GM12892 (cell line): ENCODE data around the gene LCN1.

Experiments used
- DNase-seq: peaks from one replicate; pipeline ENCODE4 v3.0.0; 2011; ENCODE audit not compliant: insufficient read length
- FAIRE-seq: peaks from 2 replicates; lab custom pipeline; 2011; peaks lifted over from hg19 to GRCh38; lab: Jason Lieb, UNC
- POLR2A ChIP-seq: IDR thresholded peaks from 2 replicates; pipeline ENCODE4 v1.6.1; 2011; ENCODE audit warnings: low read depth, low read length, control low read depth
- POLR2AphosphoS5 ChIP-seq: IDR thresholded peaks from 2 replicates; pipeline ENCODE4 v1.6.1; 2011; ENCODE audit warnings: low read depth, low read length, control low read depth
- TAF1 ChIP-seq: IDR thresholded peaks from 2 replicates; pipeline ENCODE4 v1.6.1; 2011; ENCODE audit warnings: low read depth, mild to moderate bottlenecking, control low read depth, low read length, borderline replicate concordance

The LCN1 gene

GRCh38 chr9:135573124-135573523 lies 51.9 kb downstream of the LCN1 start:
- DNase-seq, result no peak
- no peak for FAIRE-seq
- no peak for TF ChIP-seq POLR2A

DNA sequence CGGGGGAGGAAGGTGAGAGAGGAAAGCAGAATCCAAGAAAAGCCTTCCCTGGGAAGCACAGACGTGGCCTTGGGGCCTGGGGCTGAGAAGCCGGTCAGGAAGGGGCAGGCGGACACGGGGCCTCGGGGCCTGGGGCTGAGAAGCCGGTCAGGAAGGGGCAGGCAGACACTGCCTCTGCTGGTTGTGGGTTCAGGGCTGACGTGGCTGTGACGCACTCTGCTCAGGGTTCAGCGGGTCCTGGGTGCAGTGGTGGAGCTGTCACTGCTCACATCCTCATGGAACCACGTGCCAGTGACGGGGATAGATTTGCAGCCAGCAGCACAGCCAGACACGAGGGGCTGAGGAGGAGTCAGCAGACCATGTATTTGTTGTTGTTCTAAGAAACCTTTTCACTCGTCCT lies 53.1 kb downstream of the LCN1 start:
- DNase-seq, result no peak
- no peak for TF ChIP-seq POLR2A
- no peak for TF ChIP-seq TAF1
- FAIRE-seq, result no peak

- DNase-seq (no peak), FAIRE-seq (no peak)
- TF ChIP-seq POLR2A (no peak), POLR2AphosphoS5 (no peak), TAF1 (no peak)
Observed at GRCh38 chr9:135574943-135575342, 53.7 kb downstream of the LCN1 start.
